Measurements from ENCODE around the gene SATB1. TPM values are rescaled to one million over a fixed set of nuclear protein-coding genes. Genes with fewer than 3 reads are reported as not detected.

SATB1 gene
- total and polyA plus RNA-seq, 2 of the 4 experiments (the other 2 are of a cell fraction) = 7.5 to 10.7 TPM

DNA sequence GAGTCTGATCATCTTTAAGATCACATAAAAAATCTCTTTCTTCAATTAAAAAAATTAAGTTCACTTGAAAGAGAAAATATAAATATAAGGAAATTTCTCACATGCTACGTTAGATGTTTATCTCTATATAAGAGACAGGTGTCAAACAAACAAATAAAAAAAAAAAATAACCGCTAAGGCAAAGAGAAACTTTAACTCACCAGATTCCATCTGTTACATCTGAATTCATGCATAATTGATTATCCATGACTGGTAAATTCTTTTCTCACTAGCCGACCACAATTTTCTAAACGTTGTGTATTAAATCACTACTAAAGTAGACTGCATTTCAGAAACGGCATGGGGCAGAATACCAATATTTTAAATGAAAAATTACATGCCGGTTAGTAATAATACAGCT, 9.6 kb upstream of the SATB1 start:
- Histone ChIP-seq H2AFZ (replicated peaks; ENCODE audit: low read length, poor library complexity) (no peak overlapping the region), H3K4me3 (ENCODE audit: insufficient read depth, low read depth, low read length) (no peak overlapping the region), H3K23ac (ENCODE audit: low read depth, low read length) (no peak overlapping the region), H2BK120ac (ENCODE audit: low read depth, low read length) (no peak overlapping the region), H3K9me1 (ENCODE audit: insufficient read depth, low read length) (no peaks in the 10 kb centered on the region), H4K8ac (ENCODE audit: low read depth in 2 of 2, low read length in 2 of 2) (no peak overlapping the region), H3K4me2 (ENCODE audit: low read depth, low read length) (no peak overlapping the region), H3K4me1 (ENCODE audit: control insufficient read depth, insufficient read depth, low read length) (no peaks in the 10 kb centered on the region), H2AK9ac (replicated peaks; ENCODE audit: low read depth, low read length, poor library complexity) (no peak overlapping the region), H2BK15ac (ENCODE audit: low read depth, low read length) (no peak overlapping the region), H3K14ac (replicated peaks; ENCODE audit: low read depth, low read length) (no peak overlapping the region), H4K91ac (ENCODE audit: insufficient read depth, low read depth, low read length) (no peak overlapping the region), H3K27me3 (ENCODE audit: control insufficient read depth, insufficient read depth, low read length) (peaks cover 5% of the 10 kb centered on the region), H3K36me3 (ENCODE audit: control insufficient read depth, insufficient read depth, low read length) (no peaks in the 10 kb centered on the region), H3K18ac (ENCODE audit: low read depth, low read length) (no peak overlapping the region), H3K27ac (ENCODE audit: insufficient read depth, low read length) (no peak overlapping the region), H2BK20ac (ENCODE audit: low read depth, low read length) (no peak overlapping the region), H3K9me3 (ENCODE audit: control insufficient read depth, insufficient read depth, low read length) (no peaks in the 10 kb centered on the region), H3K9ac (ENCODE audit: low read depth, low read length) (no peak overlapping the region), H2BK5ac (ENCODE audit: low read depth, low read length, poor library complexity, severe bottlenecking) (no peak overlapping the region), H2AK5ac (ENCODE audit: low read depth, low read length) (no peak overlapping the region), H3K56ac (ENCODE audit: extremely low read depth, insufficient read depth, low read length) (no peak overlapping the region), H4K20me1 (ENCODE audit: insufficient read depth, low read length) (no peaks in the 10 kb centered on the region), H3K79me1 (ENCODE audit: low read depth in 1 of 2, low read length in 2 of 2) (no peaks in the 10 kb centered on the region), H3K4ac (ENCODE audit: low read depth, low read length) (no peak overlapping the region), H4K5ac (ENCODE audit: low read depth, low read length) (no peak overlapping the region)
- WGBS, 2 experiments (ENCODE audit: extremely low coverage in 2 of 2, insufficient read length in 1 of 2) = no CpG with 5 or more reads among the region's 6 CpGs
- TF ChIP-seq RCOR1 (IDR thresholded peaks at IDR 0.05; ENCODE audit: insufficient replicate concordance, low read length) (no peak), SMC3 (IDR thresholded peaks at IDR 0.05; ENCODE audit: low read depth, low read length) (no peak), MAZ (IDR thresholded peaks at IDR 0.05; ENCODE audit: borderline replicate concordance, low read depth, low read length) (no peak), MAFK (IDR thresholded peaks at IDR 0.05; ENCODE audit: low read depth, low read length) (no peak), POLR2A (IDR thresholded peaks at IDR 0.05; ENCODE audit: low read depth, low read length) (no peak), MXI1 (IDR thresholded peaks at IDR 0.05; ENCODE audit: borderline replicate concordance, low read depth, low read length) (no peak), NFE2L2 (IDR thresholded peaks at IDR 0.05; ENCODE audit: low read depth, low read length) (no peak), FOS (IDR thresholded peaks at IDR 0.05; ENCODE audit: low read depth, low read length) (no peak), CHD1 (IDR thresholded peaks at IDR 0.05; ENCODE audit: low read depth, low read length) (no peak), RAD21 (IDR thresholded peaks at IDR 0.05; ENCODE audit: low read length) (no peak), CTCF (conservative IDR thresholded peaks at IDR 0.05; ENCODE audit: low read depth, low read length) (no peak), BHLHE40 (IDR thresholded peaks at IDR 0.05; ENCODE audit: low read depth, low read length) (no peak), CEBPB (IDR thresholded peaks at IDR 0.05; ENCODE audit: low read depth, low read length) (no peak), RFX5 (IDR thresholded peaks at IDR 0.05; ENCODE audit: low read depth, low read length) (no peak)
- TF ChIP-seq, protein P1, sequence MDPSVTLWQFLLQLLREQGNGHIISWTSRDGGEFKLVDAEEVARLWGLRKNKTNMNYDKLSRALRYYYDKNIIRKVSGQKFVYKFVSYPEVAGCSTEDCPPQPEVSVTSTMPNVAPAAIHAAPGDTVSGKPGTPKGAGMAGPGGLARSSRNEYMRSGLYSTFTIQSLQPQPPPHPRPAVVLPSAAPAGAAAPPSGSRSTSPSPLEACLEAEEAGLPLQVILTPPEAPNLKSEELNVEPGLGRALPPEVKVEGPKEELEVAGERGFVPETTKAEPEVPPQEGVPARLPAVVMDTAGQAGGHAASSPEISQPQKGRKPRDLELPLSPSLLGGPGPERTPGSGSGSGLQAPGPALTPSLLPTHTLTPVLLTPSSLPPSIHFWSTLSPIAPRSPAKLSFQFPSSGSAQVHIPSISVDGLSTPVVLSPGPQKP (IDR thresholded peaks at IDR 0.05; ENCODE audit: borderline replicate concordance, low read depth, low read length) = no peak
- TF ChIP-seq, protein P2, sequence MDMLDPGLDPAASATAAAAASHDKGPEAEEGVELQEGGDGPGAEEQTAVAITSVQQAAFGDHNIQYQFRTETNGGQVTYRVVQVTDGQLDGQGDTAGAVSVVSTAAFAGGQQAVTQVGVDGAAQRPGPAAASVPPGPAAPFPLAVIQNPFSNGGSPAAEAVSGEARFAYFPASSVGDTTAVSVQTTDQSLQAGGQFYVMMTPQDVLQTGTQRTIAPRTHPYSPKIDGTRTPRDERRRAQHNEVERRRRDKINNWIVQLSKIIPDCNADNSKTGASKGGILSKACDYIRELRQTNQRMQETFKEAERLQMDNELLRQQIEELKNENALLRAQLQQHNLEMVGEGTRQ (IDR thresholded peaks at IDR 0.05; ENCODE audit: low read depth, low read length) = no peak
- CTCF ChIA-PET = no interaction called here
- intact Hi-C loops (cut with micrococcal nuclease) = no loop called here
- no TSS peak for BruUV-seq (replicated peaks)
- DNase-seq = no peak
- dilution Hi-C loops (cut with HindIII; ENCODE audit: low sequenced_read_pairs, unreplicated experiment) = no loop called here
- ATAC-seq (ENCODE audit: low read depth) = no peak
- in situ Hi-C loops (cut with MboI; ENCODE audit: low sequenced_read_pairs) = no loop called here
- POLR2A ChIA-PET (ENCODE audit: unreplicated experiment) = no interaction called here

Data from IMR-90 (cell line).